Vagina (tissue), 2 donors: ENCODE data around the gene LPIN2. TPM values are rescaled to one million over a fixed set of nuclear protein-coding genes. Genes with fewer than 3 reads are reported as not detected.
"Not testable (repeated sequence)": the region's sequence is repeated elsewhere in the genome, so short reads cannot be mapped to it uniquely, and the experiment has no call there.

Experiments
- DNase-seq, 2 donors: peaks; one replicate each; pipeline ENCODE4 v3.0.0-alpha.2; 2017; ENCODE audit errors: extremely low spot score in 2 of 2
- H3K27ac ChIP-seq: fragments of 200-600 bp; sonication (generic); one replicate; pipeline ENCODE4 v1.5.1; 2019
- H3K27me3 ChIP-seq: fragments of 200-600 bp; sonication (generic); one replicate; pipeline ENCODE4 v1.5.1; 2019
- H3K36me3 ChIP-seq, 2 donors: fragments of 200-600 bp; sonication (generic); one replicate each; pipeline ENCODE4 v1.5.1; 2017 to 2019
- H3K4me1 ChIP-seq: fragments of 200-600 bp; sonication (generic); one replicate; pipeline ENCODE4 v1.5.1; 2019
- H3K4me3 ChIP-seq, 2 donors: fragments of 200-600 bp; sonication (generic); 1 replicate in 1 of 2; 2 replicates in 1 of 2; pipeline ENCODE4 v1.5.1; 2016 to 2019
- H3K9me3 ChIP-seq: fragments of 200-600 bp; sonication (generic); one replicate; pipeline ENCODE4 v1.5.1; 2019
- POLR2A ChIP-seq, 2 donors: fragments of 450-650 bp; IDR thresholded peaks; one replicate each; pipeline ENCODE4 v1.6.1; 2017; ENCODE audit warnings: antibody characterized with exemption in 2 of 2, mild to moderate bottlenecking in 2 of 2, moderate library complexity in 2 of 2
- POLR2AphosphoS5 ChIP-seq, 2 donors: sonication (generic); formaldehyde crosslinking; IDR thresholded peaks; one replicate each; pipeline ENCODE4 v1.9.0; 2017; ENCODE audit warnings: antibody characterized with exemption in 2 of 2, mild to moderate bottlenecking in 2 of 2, low read depth in 1 of 2; ENCODE audit not compliant: insufficient read depth in 1 of 2
- intact Hi-C: fragments of 100-400 bp; cut with DNase I; formaldehyde crosslinking; loops from one replicate; pipeline ENCODE4 v1.15.1; 2023
- total RNA-seq: library from RNA; depleted of rRNA; stranded (reverse); fragments of >200 nt; gene quantifications from one replicate; pipeline ENCODE4 v1.2.3, GENCODE V29; 2016
- TF ChIP-seq, protein P1 (sequence below), 3 experiments: fragments of 450-650 bp in 2 of 3; fragments of 200-600 bp in 1 of 3; sonication (generic) in 1 of 3; IDR thresholded peaks; one replicate each; pipeline ENCODE4 v1.5.1; 2017 to 2019; ENCODE audit warnings: antibody characterized with exemption in 3 of 3, mild to moderate bottlenecking in 2 of 3, moderate library complexity in 2 of 3

LPIN2 gene
- total RNA-seq, 1 donor from 2014 or later, result 19.4 TPM

DNA sequence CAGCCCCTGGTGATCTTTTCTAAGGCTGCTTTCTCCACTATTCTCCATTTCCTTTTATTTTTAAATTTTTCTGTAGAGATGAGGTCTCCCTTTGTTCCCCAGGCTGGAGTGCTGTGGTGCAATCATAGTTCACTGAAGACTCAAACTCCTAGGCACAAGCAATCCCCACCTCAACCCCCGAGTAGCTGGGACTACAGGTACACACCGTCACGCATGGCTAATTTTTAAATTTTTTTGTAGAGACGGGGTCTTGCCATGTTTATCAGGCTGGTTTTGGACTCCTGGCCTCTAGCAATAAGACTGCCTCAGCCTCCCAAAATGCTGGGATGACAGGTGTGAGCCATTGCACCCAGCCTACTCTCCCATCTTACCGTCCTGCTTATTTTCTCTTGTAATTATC lies 22.7 kb upstream of the LPIN2 start:
- Histone ChIP-seq H3K27me3 (no peaks in the 10 kb centered on the region), H3K9me3 (no peaks in the 10 kb centered on the region), H3K4me3 (no peak overlapping the region), H3K4me1 (no peaks in the 10 kb centered on the region), H3K27ac (no peak overlapping the region), H3K36me3 (no peaks in the 10 kb centered on the region)
- TF ChIP-seq POLR2A (IDR thresholded peaks at IDR 0.05), result no peak
- TF ChIP-seq POLR2AphosphoS5 (IDR thresholded peaks at IDR 0.05; ENCODE audit: insufficient read depth in 1 of 2, low read depth in 1 of 2), result no peak
- TF ChIP-seq, protein P1, sequence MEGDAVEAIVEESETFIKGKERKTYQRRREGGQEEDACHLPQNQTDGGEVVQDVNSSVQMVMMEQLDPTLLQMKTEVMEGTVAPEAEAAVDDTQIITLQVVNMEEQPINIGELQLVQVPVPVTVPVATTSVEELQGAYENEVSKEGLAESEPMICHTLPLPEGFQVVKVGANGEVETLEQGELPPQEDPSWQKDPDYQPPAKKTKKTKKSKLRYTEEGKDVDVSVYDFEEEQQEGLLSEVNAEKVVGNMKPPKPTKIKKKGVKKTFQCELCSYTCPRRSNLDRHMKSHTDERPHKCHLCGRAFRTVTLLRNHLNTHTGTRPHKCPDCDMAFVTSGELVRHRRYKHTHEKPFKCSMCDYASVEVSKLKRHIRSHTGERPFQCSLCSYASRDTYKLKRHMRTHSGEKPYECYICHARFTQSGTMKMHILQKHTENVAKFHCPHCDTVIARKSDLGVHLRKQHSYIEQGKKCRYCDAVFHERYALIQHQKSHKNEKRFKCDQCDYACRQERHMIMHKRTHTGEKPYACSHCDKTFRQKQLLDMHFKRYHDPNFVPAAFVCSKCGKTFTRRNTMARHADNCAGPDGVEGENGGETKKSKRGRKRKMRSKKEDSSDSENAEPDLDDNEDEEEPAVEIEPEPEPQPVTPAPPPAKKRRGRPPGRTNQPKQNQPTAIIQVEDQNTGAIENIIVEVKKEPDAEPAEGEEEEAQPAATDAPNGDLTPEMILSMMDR (IDR thresholded peaks at IDR 0.05), result no peak
- no peak for DNase-seq
- intact Hi-C loops, result no loop called here

DNA sequence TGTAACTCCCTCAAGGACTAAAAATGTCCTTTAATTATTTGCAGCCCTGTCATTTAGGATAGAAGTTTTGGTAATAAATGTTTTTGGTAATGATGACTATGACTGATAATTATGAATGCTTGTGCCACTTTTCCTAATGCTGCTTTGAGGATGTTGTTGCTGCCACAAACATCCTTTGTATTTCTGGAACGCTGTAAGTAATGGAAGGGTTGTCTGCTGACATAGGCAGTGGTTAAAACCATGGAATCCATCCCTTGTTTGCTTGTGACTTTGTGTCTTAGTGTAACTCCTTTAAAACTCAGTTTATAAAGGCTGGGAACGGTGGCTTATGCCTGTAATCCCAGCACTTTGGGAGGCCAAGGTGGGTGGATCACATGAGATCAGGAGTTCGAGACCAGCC lies 19.8 kb upstream of the LPIN2 start:
- Histone ChIP-seq H3K27ac (no peak overlapping the region), H3K4me1 (no peaks in the 10 kb centered on the region), H3K36me3 (no peaks in the 10 kb centered on the region), H3K27me3 (no peaks in the 10 kb centered on the region), H3K4me3 (no peak overlapping the region), H3K9me3 (no peaks in the 10 kb centered on the region)
- intact Hi-C loops, result no loop called here
- DNase-seq, result no peak
- TF ChIP-seq POLR2AphosphoS5 (IDR thresholded peaks at IDR 0.05; ENCODE audit: insufficient read depth in 1 of 2, low read depth in 1 of 2) (no peak), POLR2A (IDR thresholded peaks at IDR 0.05) (no peak)
- TF ChIP-seq, protein P1 (IDR thresholded peaks at IDR 0.05), result no peak

DNA sequence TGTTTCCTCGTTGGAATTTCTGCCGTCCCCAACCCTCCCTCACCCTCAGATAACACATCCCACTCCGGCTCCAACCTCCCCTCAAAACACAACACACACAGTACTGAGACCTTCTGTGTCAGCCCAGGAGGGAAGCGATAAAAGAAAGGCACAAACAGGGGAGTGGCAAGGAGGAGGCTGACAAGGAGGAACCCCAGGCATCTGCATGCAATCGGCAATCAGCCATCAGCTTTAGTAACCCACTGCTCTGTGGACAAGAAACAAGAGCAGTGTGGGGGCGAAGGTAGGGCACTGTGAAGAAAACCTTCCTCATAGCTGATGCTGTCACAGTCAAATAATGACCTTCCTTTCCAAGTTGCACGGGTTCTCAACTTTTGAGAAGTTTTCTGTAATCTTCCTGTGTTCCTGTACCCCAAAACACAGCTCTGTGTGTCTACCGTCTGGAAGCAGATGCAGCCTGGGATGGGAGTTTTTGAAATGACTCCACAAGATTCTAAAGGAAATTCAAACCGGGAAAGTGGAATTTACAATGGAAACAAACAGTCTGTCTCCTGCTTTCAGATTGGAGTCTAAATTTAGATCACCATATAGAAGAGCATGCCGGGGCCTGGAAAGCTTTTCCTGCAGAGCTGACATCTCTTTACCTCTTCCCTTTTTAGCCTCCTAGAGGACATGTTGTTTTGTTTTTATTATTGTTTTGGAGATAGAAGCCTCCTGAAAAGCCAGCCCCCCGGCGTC lies 16.4 kb upstream of the LPIN2 start:
- no peaks in the 10 kb centered on the region for H3K4me1 ChIP-seq
- no peak for DNase-seq
- H3K27me3 ChIP-seq, result no peaks in the 10 kb centered on the region
- no peaks in the 10 kb centered on the region for H3K9me3 ChIP-seq
- H3K27ac ChIP-seq, result no peak overlapping the region
- no peaks in the 10 kb centered on the region for H3K36me3 ChIP-seq
- TF ChIP-seq, protein P1 (IDR thresholded peaks at IDR 0.05), result no peak
- no peak for TF ChIP-seq POLR2A (IDR thresholded peaks at IDR 0.05)
- intact Hi-C loops, result no loop called here
- no peak overlapping the region for H3K4me3 ChIP-seq

DNA sequence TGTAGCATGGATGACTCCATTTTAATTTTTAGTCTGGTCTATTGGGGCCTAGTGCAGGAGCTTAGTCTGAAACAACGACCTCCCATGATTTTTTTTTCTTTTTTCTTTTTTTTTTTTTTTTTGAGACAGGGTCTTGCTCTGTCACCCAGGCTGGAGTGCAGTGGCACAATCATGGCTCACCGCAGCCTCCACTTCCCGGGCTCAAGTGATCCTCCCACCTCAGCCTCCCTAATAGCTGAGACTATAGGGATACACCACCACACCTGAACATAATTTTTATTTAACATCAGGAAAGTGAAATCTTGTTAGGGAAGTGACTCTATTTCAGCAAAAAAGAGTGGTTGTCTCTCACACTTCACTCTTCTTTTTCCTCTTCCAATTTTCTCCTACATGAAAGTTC lies 15.2 kb upstream of the LPIN2 start:
- H3K36me3 ChIP-seq, H3K27ac ChIP-seq, H3K4me3 ChIP-seq, H3K9me3 ChIP-seq, DNase-seq, intact Hi-C loops, H3K4me1 ChIP-seq, H3K27me3 ChIP-seq: not testable (repeated sequence)

DNA sequence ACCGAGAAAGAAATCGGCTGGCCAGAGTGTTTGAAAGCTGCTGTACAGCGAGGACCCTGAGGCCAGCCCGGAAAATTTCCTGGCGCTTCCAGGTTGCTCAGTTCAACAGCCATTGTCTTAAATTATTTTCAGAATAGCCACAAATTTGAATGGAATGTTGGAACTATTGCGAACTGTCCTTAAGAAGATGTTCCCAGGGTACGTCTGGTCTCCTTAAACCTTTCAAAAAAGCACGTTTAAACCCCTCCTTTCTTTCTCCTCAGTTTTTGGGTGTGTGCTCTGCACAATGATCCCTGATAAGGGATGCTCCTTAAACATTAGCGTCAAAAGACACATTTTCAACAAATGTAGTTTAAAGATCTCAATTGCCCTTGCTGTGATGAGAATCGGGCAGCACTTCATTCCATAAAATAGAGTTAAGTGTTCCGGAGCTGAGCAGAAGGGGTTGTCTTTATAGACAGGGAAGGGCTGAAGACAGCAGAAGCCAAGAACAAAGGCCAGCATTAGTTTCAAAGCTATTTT lies 14.5 kb upstream of the LPIN2 start:
- H3K36me3 ChIP-seq, result no peaks in the 10 kb centered on the region
- H3K4me3 ChIP-seq, result no peak overlapping the region
- no peaks in the 10 kb centered on the region for H3K4me1 ChIP-seq
- no peak overlapping the region for H3K27ac ChIP-seq
- TF ChIP-seq POLR2AphosphoS5 (IDR thresholded peaks at IDR 0.05; ENCODE audit: insufficient read depth in 1 of 2, low read depth in 1 of 2) (no peak), POLR2A (IDR thresholded peaks at IDR 0.05) (no peak)
- TF ChIP-seq, protein P1 (IDR thresholded peaks at IDR 0.05), result no peak
- H3K27me3 ChIP-seq, result no peaks in the 10 kb centered on the region
- intact Hi-C loops, result no loop called here
- no peak for DNase-seq
- H3K9me3 ChIP-seq, result no peaks in the 10 kb centered on the region
